A673 (cell line): ENCODE data around the gene LMF1.

ENCODE experiments used
- CTCF ChIP-seq: fragments of 300-800, 200-600 bp; sonication (generic); conservative IDR thresholded peaks from 2 replicates; pipeline ENCODE4 v1.5.1; 2017; ENCODE audit warnings: low read depth, mild to moderate bottlenecking, antibody characterized with exemption, low read length, moderate library complexity, mixed read lengths
- EZH2 ChIP-seq: fragments of 200-600 bp; sonication (generic); IDR thresholded peaks from 2 replicates; pipeline ENCODE4 v1.6.1; 2017; ENCODE audit warnings: borderline replicate concordance, low read depth, mild to moderate bottlenecking, mixed read lengths, antibody characterized with exemption, low read length; ENCODE audit not compliant: poor library complexity, severe bottlenecking

DNA sequence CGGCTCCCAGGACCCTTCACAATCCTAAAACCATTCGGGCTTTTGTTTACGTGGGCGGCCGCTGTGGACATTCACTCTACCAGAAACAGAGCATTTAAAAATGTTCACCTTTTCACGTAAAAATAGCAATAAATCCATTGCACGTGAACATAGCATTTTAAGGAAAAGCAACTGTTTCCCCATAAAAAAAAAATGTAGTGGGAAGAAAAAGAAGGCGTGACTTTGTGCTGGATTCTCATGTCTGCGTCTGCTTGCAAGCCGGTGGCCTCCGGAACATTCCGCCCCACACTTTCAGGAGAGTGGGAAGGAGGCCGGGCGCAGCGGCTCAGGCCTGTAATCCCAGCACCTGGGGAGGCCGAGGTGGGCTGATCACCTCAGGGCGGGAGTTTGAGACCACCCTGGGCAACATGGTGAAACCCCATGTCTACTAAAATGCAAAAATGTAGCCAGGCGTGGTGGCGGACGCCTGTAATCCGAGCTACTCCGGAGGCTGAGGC lies 156.8 kb downstream of the LMF1 start:
- no peak; the same call in 1 of the 2 replicates for TF ChIP-seq CTCF
- TF ChIP-seq EZH2, result no peak
